Thyroid gland (tissue), 4 donors: Measurements from ENCODE around the gene OLFML2B. TPM values are rescaled to one million over a fixed set of nuclear protein-coding genes. Genes with fewer than 3 reads are reported as not detected.
A peak's percentile ranks its signal among the peaks of the same experiment; 100 is the strongest.
"Not testable (repeated sequence)": the region's sequence is repeated elsewhere in the genome, so short reads cannot be mapped to it uniquely, and the experiment has no call there.

ENCODE experiments used
- DNase-seq, 2 donors: peaks; one replicate each; pipeline ENCODE4 v3.0.0-alpha.2; 2019
- H3K27ac ChIP-seq, 3 donors: fragments of 200-600 bp; sonication (generic); 1 replicate in 2 of 3; 2 replicates in 1 of 3; pipeline ENCODE4 v1.5.1; 2016 to 2019; ENCODE audit warnings: mild to moderate bottlenecking in 1 of 3, moderate library complexity in 1 of 3
- H3K27me3 ChIP-seq: fragments of 200-600 bp; sonication (generic); one replicate; pipeline ENCODE4 v1.5.1; 2019
- H3K36me3 ChIP-seq, 2 donors: fragments of 200-600 bp; sonication (generic); one replicate each; pipeline ENCODE4 v1.5.1; 2016 to 2019
- H3K4me1 ChIP-seq, 2 donors: fragments of 200-600 bp; sonication (generic); one replicate each; pipeline ENCODE4 v1.5.1; 2017 to 2019
- H3K4me3 ChIP-seq, 3 donors: fragments of 200-600 bp; sonication (generic); replicated peaks in 1 of 3; 1 replicate in 2 of 3; 2 replicates in 1 of 3; pipeline ENCODE4 v1.5.1; 2016; ENCODE audit warnings: mild to moderate bottlenecking in 1 of 3
- H3K9me3 ChIP-seq: fragments of 200-600 bp; sonication (generic); one replicate; pipeline ENCODE4 v1.5.1; 2017
- POLR2A ChIP-seq, 2 donors: fragments of 450-650 bp; IDR thresholded peaks; one replicate each; pipeline ENCODE4 v1.6.1; 2017; ENCODE audit warnings: antibody characterized with exemption in 2 of 2, mild to moderate bottlenecking in 2 of 2, moderate library complexity in 1 of 2
- WGBS, 2 donors: methylation state at CpG; one replicate each; pipeline ENCODE4 v1.1.5; 2017; 5-methylcytosine and 5-hydroxymethylcytosine counted together
- intact Hi-C: fragments of 100-400 bp; cut with DNase I; formaldehyde crosslinking; loops from one replicate; pipeline ENCODE4 v1.15.1; 2023
- total RNA-seq, 4 donors: library from RNA; depleted of rRNA; stranded (reverse); fragments of >200 nt; gene quantifications; one replicate each; pipeline ENCODE4 v1.2.3, GENCODE V29; 2016
- TF ChIP-seq, protein P1 (sequence below), 6 experiments: fragments of 200-600 bp in 3 of 6; fragments of 450-650 bp in 3 of 6; sonication (generic) in 3 of 6; IDR thresholded peaks; one replicate each; pipeline ENCODE4 v1.5.1; 2016 to 2019; ENCODE audit warnings: antibody characterized with exemption in 6 of 6, mild to moderate bottlenecking in 2 of 6, inconsistent platforms in 1 of 6, moderate library complexity in 1 of 6

OLFML2B gene
- total RNA-seq, 4 donors from 2014 or later = 8.0 to 18.4 (median 12.9) TPM

DNA sequence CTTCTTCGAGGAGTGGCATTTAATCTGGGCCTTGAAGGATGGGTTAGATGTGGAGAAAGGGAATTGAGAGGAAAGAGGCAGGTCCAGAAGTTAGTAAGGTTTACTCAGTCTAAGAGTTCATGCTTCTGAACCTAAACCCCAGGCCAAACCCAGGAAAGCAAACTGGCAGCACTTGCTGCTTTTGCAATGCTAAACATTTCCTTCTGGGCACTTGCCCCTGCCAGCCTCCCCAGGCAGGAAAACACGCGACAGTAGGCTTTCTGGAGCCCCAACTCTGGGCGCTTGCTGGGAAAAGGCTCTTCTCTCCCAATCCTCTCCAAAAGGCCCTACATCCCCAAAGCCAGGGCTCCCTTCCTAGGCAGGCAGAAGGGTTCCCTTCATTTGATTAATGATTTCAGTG is 2.5 kb downstream of the OLFML2B start:
- DNase-seq = no peak
- 85 to 86% methylated on average over 4 of the region's 4 CpGs for WGBS, 2 donors
- H3K27ac ChIP-seq = peak overlapping the region in 1 of 3 donors; percentile 33
- H3K4me3 ChIP-seq = no peak overlapping the region
- H3K9me3 ChIP-seq = no peaks in the 10 kb centered on the region
- TF ChIP-seq, protein P1, sequence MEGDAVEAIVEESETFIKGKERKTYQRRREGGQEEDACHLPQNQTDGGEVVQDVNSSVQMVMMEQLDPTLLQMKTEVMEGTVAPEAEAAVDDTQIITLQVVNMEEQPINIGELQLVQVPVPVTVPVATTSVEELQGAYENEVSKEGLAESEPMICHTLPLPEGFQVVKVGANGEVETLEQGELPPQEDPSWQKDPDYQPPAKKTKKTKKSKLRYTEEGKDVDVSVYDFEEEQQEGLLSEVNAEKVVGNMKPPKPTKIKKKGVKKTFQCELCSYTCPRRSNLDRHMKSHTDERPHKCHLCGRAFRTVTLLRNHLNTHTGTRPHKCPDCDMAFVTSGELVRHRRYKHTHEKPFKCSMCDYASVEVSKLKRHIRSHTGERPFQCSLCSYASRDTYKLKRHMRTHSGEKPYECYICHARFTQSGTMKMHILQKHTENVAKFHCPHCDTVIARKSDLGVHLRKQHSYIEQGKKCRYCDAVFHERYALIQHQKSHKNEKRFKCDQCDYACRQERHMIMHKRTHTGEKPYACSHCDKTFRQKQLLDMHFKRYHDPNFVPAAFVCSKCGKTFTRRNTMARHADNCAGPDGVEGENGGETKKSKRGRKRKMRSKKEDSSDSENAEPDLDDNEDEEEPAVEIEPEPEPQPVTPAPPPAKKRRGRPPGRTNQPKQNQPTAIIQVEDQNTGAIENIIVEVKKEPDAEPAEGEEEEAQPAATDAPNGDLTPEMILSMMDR (IDR thresholded peaks at IDR 0.05) = no peak
- TF ChIP-seq POLR2A (IDR thresholded peaks at IDR 0.05) = no peak
- no peaks in the 10 kb centered on the region for H3K27me3 ChIP-seq
- H3K36me3 ChIP-seq = no peaks in the 10 kb centered on the region
- peaks cover 0 to 16% of the 10 kb centered on the region in 2 donors for H3K4me1 ChIP-seq
- intact Hi-C loops = no loop called here

DNA sequence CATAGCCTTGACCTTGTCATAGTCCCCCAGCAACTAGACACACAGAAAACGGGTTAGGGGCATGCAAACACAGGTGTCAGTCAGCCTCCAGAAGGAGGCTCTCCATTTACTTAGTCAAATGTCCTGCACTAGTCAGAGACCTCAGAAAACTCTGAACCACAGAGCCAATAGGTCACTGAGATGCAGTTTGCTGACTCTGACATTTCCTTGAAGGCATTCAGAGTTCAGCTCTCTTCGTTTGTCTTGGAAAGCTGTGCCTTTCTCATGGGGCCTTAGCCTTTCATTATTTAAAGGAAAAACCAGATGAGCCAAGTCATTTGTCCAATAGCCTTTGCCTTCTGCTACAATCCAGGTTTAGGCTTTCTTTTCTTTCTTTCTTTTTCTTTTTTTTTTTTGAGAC is 3.5 kb downstream of the OLFML2B start:
- H3K27ac ChIP-seq = no peak overlapping the region
- WGBS, 2 donors = 59 to 65% methylated on average over 1 to 2 of the region's 2 CpGs
- H3K4me3 ChIP-seq = no peak overlapping the region
- H3K9me3 ChIP-seq = no peaks in the 10 kb centered on the region
- no peak for TF ChIP-seq POLR2A (IDR thresholded peaks at IDR 0.05)
- TF ChIP-seq, protein P1 (IDR thresholded peaks at IDR 0.05) = no peak
- H3K27me3 ChIP-seq = no peaks in the 10 kb centered on the region
- no peaks in the 10 kb centered on the region for H3K36me3 ChIP-seq
- peaks cover 0 to 16% of the 10 kb centered on the region in 2 donors for H3K4me1 ChIP-seq
- DNase-seq = no peak
- intact Hi-C loops = no loop called here

DNA sequence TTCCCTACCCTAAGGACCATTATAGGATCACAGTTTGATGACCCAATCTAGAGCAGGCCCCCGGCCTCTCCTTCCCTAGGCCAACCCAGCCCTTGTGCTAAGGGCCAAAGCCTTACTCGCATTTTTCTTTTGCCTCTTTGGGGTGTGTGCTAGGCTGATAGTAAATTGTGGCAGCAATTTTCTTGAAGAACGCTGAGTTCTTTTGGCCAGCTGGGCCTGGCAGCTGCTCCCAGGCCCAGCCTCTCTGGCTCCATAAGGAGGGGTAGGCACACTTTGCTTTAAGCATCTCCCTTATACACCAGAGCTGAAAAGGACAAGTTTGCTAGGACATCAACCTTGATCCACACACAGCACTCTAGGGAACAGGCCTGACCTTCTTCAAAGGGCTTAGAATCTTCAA is 4.2 kb downstream of the OLFML2B start:
- peak overlapping the region in 1 of 3 donors; percentile 7 for H3K27ac ChIP-seq
- WGBS, 2 donors = 48 to 82% methylated on average over 3 of the region's 3 CpGs

DNA sequence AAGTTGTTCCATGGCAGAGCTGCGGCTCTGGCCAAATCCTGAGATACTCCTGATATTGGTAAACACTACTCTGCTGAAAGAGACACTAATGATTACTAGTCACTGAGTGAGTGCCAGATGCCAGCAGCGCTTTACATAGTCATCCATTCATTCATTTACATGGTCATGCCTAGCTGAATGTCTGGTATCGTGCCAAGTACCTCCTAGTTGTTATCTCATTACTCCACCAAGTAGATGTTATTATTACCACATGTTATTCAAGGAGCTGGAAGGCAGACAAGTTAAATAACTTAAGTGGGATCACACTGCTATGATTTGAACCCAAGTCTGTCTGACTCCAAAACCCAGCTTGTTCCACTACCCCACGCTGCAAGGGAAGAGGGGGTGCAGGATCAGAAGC is 4.7 kb downstream of the OLFML2B start:
- intact Hi-C loops = no loop called here
- H3K4me1 ChIP-seq = peaks cover 0 to 16% of the 10 kb centered on the region in 2 donors
- WGBS, 2 donors = 56 to 65% methylated on average over 4 of the region's 4 CpGs
- TF ChIP-seq, protein P1 (IDR thresholded peaks at IDR 0.05) = no peak
- TF ChIP-seq POLR2A (IDR thresholded peaks at IDR 0.05) = no peak
- no peaks in the 10 kb centered on the region for H3K27me3 ChIP-seq
- peak overlapping the region in 1 of 3 donors; percentile 7 for H3K27ac ChIP-seq
- H3K36me3 ChIP-seq = no peaks in the 10 kb centered on the region
- no peak overlapping the region for H3K4me3 ChIP-seq
- no peaks in the 10 kb centered on the region for H3K9me3 ChIP-seq
- no peak for DNase-seq

More for the DNA sequence above, 4.2 kb downstream of the OLFML2B start:
- H3K36me3 ChIP-seq = no peaks in the 10 kb centered on the region
- TF ChIP-seq, protein P1 (IDR thresholded peaks at IDR 0.05) = no peak
- H3K27me3 ChIP-seq = no peaks in the 10 kb centered on the region
- no peaks in the 10 kb centered on the region for H3K9me3 ChIP-seq
- no peak for DNase-seq
- intact Hi-C loops = no loop called here
- peaks cover 0 to 16% of the 10 kb centered on the region in 2 donors for H3K4me1 ChIP-seq
- no peak overlapping the region for H3K4me3 ChIP-seq

DNA sequence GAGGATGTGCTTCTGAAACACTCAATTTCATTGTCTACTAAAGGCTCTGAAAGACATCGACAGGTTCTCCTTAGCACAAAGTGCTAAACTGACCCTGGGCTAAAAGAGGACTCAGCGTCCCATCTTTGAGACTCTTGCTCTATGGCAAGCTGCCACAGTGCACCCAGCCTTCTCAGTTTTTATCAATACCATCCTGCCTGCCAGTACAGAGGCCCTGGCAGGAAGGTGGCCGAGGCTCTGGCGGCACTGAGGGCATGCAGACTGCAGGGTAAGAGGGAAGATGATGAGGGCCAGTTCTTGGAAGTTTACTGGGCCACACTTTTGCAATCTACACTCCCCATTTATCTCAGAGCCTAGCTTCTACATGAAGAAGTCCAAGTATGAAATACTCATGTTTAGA is 5.3 kb downstream of the OLFML2B start:
- H3K9me3 ChIP-seq = no peaks in the 10 kb centered on the region
- no peak overlapping the region for H3K4me3 ChIP-seq
- no peak for TF ChIP-seq POLR2A (IDR thresholded peaks at IDR 0.05)
- TF ChIP-seq, protein P1 (IDR thresholded peaks at IDR 0.05) = no peak
- 80 to 91% methylated on average over 4 of the region's 4 CpGs for WGBS, 2 donors
- no peaks in the 10 kb centered on the region for H3K36me3 ChIP-seq
- no peak for DNase-seq
- intact Hi-C loops = no loop called here
- no peak overlapping the region for H3K27ac ChIP-seq
- H3K27me3 ChIP-seq = no peaks in the 10 kb centered on the region
- peaks cover 0 to 15% of the 10 kb centered on the region in 2 donors for H3K4me1 ChIP-seq

DNA sequence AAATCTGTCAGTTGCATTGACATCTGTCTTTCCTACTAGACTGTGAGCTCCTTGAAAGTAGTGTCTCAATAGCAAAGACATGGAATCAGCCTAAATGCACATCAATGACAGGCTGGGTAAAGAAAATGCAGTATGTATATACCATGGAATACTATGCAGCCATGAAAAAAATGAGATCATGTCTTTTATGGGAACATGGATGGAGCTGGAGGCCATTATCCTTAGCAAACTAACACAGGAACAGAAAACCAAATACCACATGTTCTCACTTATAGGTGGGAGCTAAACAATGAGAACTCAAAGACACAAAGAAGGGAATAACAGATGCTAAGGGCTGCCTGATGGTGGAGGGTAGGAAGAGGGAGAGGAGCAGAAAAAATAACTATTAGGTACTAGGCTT is 5.9 kb downstream of the OLFML2B start:
- H3K4me3 ChIP-seq, H3K27ac ChIP-seq, H3K9me3 ChIP-seq, intact Hi-C loops, H3K27me3 ChIP-seq, H3K36me3 ChIP-seq, DNase-seq: not testable (repeated sequence)
- peaks cover 0 to 12% of the 10 kb centered on the region in 2 donors for H3K4me1 ChIP-seq
